ENCODE measurements around the gene FGD5. TPM values are rescaled to one million over a fixed set of nuclear protein-coding genes. Genes with fewer than 3 reads are reported as not detected.

The FGD5 gene
- polyA plus RNA-seq, 3 donors: 0.03 TPM; not detected in 2

DNA sequence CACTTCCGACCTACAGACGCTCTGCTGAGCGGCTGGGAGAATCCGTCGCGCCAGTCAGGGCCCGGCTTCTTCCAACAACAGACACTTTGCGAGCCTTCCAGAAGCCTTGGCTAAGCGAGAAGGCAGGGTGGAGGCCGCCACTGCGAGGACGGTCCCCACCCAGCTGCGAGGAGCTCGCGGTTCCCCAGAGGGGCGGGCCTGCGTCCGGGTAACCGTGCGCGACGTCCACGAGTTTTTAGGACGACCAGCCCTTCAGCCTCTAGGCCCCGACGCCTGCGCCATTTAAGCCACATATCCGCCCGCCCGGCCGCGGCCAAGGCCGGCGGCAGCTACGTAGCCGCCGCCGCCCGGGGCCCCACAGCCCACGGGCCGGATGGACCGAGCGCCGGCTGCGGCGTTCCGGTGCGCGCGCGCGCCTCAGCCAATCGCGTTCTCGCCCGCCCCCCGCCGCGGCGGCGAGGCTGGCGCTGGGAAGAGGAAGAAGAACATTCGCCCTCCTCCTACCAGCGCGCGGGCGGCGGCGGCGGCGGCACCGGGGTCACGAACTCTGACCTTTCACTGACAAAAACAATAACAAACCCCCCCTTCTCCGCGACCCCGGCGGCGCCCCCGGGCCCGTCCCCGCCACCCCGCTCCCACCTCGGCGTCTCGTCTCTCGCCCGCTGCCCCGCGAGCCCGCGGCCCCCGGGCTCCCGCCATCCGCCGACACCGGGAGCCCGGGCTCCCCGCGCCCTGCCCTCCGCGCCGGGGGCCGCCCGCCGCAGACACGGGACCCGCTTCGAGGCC lies 128.5 kb downstream of the FGD5 start, which contains the start of gene NR2C2:
Gene NR2C2, plus strand, starts transcription at position 484 of the 786 bp plus-strand sequence. CDS start 56,332 bp downstream, outside the sequence.
- Mint-ChIP-seq H3K4me3 (peak within 1 kb of the TSS; percentile 92 to 98), H3K27me3 (ENCODE audit: low read depth in 3 of 3) (no peaks in the 10 kb centered on the region), H3K4me1 (peaks cover 26% of the 10 kb centered on the region), H3K27ac (peak within 1 kb of the TSS; percentile 98 to 100 (median 100)), H3K9me3 (no peaks in the 10 kb centered on the region), H3K36me3 (peaks cover 32 to 39% of the 10 kb centered on the region in 2 donors)
- peak; percentile 82 to 87 (median 86) for DNase-seq
- Histone ChIP-seq H2AFZ (ENCODE audit: insufficient read depth, low read depth, low read length, poor library complexity, severe bottlenecking) (peak within 1 kb of the TSS; percentile 83), H3K9ac (ENCODE audit: insufficient read depth, low read length, poor library complexity, severe bottlenecking) (peak within 1 kb of the TSS; percentile 95), H3K27ac (ENCODE audit: low read depth in 1 of 2, low read length in 2 of 2) (peak within 1 kb of the TSS; percentile 98 to 99), H3K9me3 (replicated peaks in 1 of 2; ENCODE audit: control insufficient read depth in 1 of 2, insufficient read depth in 1 of 2, low read length in 2 of 2) (no peaks in the 10 kb centered on the region), H3K36me3 (replicated peaks in 1 of 2; ENCODE audit: control insufficient read depth in 1 of 2, insufficient read depth in 2 of 2, low read length in 2 of 2) (peaks cover 19 to 39% of the 10 kb centered on the region in 2 donors), H4K20me1 (ENCODE audit: insufficient read depth, low read length) (peaks cover 45% of the 10 kb centered on the region), H3K27me3 (ENCODE audit: control insufficient read depth in 2 of 2, insufficient read depth in 2 of 2, low read length in 2 of 2) (no peaks in the 10 kb centered on the region), H3K4me1 (ENCODE audit: control insufficient read depth in 1 of 2, insufficient read depth in 2 of 2, low read length in 2 of 2) (peaks cover 22 to 29% of the 10 kb centered on the region in 2 donors), H3K79me2 (ENCODE audit: insufficient read depth, low read length) (peaks cover 82% of the 10 kb centered on the region), H3K4me2 (replicated peaks; ENCODE audit: extremely low read depth, low read length, poor library complexity, severe bottlenecking) (peak within 1 kb of the TSS; percentile 71), H3K4me3 (replicated peaks in 1 of 3; ENCODE audit: low read depth in 2 of 3, low read length in 3 of 3) (peak within 1 kb of the TSS; percentile 74 to 90 (median 84))
- under 1% methylated on average over 80 of the region's 108 CpGs for WGBS (ENCODE audit: insufficient coverage)
- TF ChIP-seq, protein P1, sequence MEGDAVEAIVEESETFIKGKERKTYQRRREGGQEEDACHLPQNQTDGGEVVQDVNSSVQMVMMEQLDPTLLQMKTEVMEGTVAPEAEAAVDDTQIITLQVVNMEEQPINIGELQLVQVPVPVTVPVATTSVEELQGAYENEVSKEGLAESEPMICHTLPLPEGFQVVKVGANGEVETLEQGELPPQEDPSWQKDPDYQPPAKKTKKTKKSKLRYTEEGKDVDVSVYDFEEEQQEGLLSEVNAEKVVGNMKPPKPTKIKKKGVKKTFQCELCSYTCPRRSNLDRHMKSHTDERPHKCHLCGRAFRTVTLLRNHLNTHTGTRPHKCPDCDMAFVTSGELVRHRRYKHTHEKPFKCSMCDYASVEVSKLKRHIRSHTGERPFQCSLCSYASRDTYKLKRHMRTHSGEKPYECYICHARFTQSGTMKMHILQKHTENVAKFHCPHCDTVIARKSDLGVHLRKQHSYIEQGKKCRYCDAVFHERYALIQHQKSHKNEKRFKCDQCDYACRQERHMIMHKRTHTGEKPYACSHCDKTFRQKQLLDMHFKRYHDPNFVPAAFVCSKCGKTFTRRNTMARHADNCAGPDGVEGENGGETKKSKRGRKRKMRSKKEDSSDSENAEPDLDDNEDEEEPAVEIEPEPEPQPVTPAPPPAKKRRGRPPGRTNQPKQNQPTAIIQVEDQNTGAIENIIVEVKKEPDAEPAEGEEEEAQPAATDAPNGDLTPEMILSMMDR (IDR thresholded peaks at IDR 0.05): no peak
- intact Hi-C loops (cut with micrococcal nuclease): loop anchor here (2.0 to 10.0 kb wide), 7 partner anchors 118 to 770 kb away; partner anchors contain the start of genes CCDC174 (in 2 of the 2), BTD (in 1 of the 2), HACL1 (in 1 of the 2) and LSM3 (in 1 of the 2)

DNA sequence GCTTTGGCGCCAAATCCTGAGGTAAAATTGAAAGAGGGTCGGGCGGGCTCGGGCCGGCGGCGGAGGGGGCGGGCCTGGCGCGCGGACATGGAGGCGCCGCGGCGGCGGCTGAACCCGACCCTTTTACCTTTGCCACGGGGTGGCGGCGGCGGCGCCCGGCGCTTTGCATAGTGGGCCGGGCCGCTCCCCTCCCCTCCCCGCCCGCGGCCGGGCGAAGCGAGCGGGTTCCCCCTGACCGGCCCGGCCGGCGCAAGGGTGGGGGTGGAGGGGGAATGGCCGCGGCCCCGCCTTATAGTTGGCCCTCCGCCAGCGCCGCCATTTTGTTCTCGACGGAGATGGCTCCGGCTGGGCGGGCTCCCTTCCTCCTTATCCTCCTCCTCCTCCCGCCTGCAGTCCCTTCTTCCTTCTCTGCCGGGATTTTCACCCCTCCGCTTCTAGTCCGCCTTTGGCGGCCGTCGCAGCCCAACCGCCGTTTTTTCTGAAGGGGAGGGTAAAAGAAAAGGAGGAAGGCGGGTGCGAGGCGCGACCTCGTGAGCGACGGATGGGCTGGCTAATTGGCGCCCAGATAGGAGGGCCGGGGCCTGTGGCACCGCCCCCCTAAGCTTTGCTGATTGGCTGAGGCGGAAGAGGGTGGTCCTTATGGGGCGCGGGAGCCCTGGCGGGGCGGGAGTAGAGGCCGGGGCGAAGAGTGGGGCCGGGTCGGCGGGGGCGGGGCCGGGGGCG lies 129.3 kb downstream of the FGD5 start:
- peaks cover 30% of the 10 kb centered on the region for H3K4me1 Mint-ChIP-seq
- under 1% methylated on average over 29 of the region's 79 CpGs for WGBS (ENCODE audit: insufficient coverage)
- Histone ChIP-seq H3K27ac (ENCODE audit: low read depth in 1 of 2, low read length in 2 of 2) (peak overlapping the region; percentile 98 to 99), H3K4me2 (replicated peaks; ENCODE audit: extremely low read depth, low read length, poor library complexity, severe bottlenecking) (peak overlapping the region; percentile 71), H3K9me3 (replicated peaks in 1 of 2; ENCODE audit: control insufficient read depth in 1 of 2, insufficient read depth in 1 of 2, low read length in 2 of 2) (no peaks in the 10 kb centered on the region), H3K79me2 (ENCODE audit: insufficient read depth, low read length) (peaks cover 87% of the 10 kb centered on the region), H2AFZ (ENCODE audit: insufficient read depth, low read depth, low read length, poor library complexity, severe bottlenecking) (peak overlapping the region; percentile 83), H3K9ac (ENCODE audit: insufficient read depth, low read length, poor library complexity, severe bottlenecking) (peak overlapping the region; percentile 95), H3K4me3 (replicated peaks in 1 of 3; ENCODE audit: low read depth in 2 of 3, low read length in 3 of 3) (peak overlapping the region; percentile 81 to 91 (median 90)), H3K27me3 (ENCODE audit: control insufficient read depth in 2 of 2, insufficient read depth in 2 of 2, low read length in 2 of 2) (no peaks in the 10 kb centered on the region), H3K4me1 (ENCODE audit: control insufficient read depth in 1 of 2, insufficient read depth in 2 of 2, low read length in 2 of 2) (peaks cover 22 to 29% of the 10 kb centered on the region in 2 donors), H3K36me3 (replicated peaks in 1 of 2; ENCODE audit: control insufficient read depth in 1 of 2, insufficient read depth in 2 of 2, low read length in 2 of 2) (peaks cover 19 to 32% of the 10 kb centered on the region in 2 donors), H4K20me1 (ENCODE audit: insufficient read depth, low read length) (peaks cover 45% of the 10 kb centered on the region)
- TF ChIP-seq, protein P1 (IDR thresholded peaks at IDR 0.05): no peak
- H3K36me3 Mint-ChIP-seq: peaks cover 26 to 34% of the 10 kb centered on the region in 2 donors
- H3K4me3 Mint-ChIP-seq: peak overlapping the region; percentile 92 to 98
- H3K9me3 Mint-ChIP-seq: no peaks in the 10 kb centered on the region
- peak overlapping the region; percentile 98 to 100 (median 100) for H3K27ac Mint-ChIP-seq
- intact Hi-C loops (cut with micrococcal nuclease): loop anchor here (2.0 to 10.0 kb wide), 7 partner anchors 117 to 771 kb away; partner anchors contain the start of genes CCDC174 (in 2 of the 2), BTD (in 1 of the 2), HACL1 (in 1 of the 2) and LSM3 (in 1 of the 2)
- H3K27me3 Mint-ChIP-seq (ENCODE audit: low read depth in 3 of 3): no peaks in the 10 kb centered on the region
- DNase-seq: peak; percentile 94 to 97 (median 96)
